ENCODE results near the gene HIKESHI.
A peak's percentile ranks its signal among the peaks of the same experiment; 100 is the strongest.
"Not testable (repeated sequence)": the region's sequence is repeated elsewhere in the genome, so short reads cannot be mapped to it uniquely, and the experiment has no call there.

The HIKESHI gene

GRCh38 chr11:86294026-86294425, 8.0 kb upstream of the HIKESHI start:
- no peak for DNase-seq

GRCh38 chr11:86301742-86302091, 323 bp upstream of the HIKESHI start:
- DNase-seq: no peak

- DNase-seq: no peak
These were observed 1.2 kb downstream of the HIKESHI start for GRCh38 chr11:86303257-86303656.

- DNase-seq: not testable (repeated sequence)
These were observed 6.7 kb downstream of the HIKESHI start for GRCh38 chr11:86308710-86309109.

- DNase-seq: no peak
These were observed 11.8 kb downstream of the HIKESHI start for GRCh38 chr11:86313793-86314192.

- no peak for DNase-seq
These were observed 12.6 kb downstream of the HIKESHI start for GRCh38 chr11:86314636-86315035.

- no peak for DNase-seq
These were observed 33.2 kb downstream of the HIKESHI start for GRCh38 chr11:86335131-86335767.

- no peak for DNase-seq
These were observed 35.2 kb downstream of the HIKESHI start for GRCh38 chr11:86337227-86337626.

GRCh38 chr11:86341382-86341781, 39.3 kb downstream of the HIKESHI start:
- no peak for DNase-seq

- no peak for DNase-seq
These were observed 44.5 kb downstream of the HIKESHI start for GRCh38 chr11:86346513-86346912.

- DNase-seq: no peak
These were observed 53.2 kb downstream of the HIKESHI start for GRCh38 chr11:86355256-86355655.

- not testable (repeated sequence) for DNase-seq
These were observed 55.4 kb downstream of the HIKESHI start for GRCh38 chr11:86357412-86357811.

- DNase-seq: no peak
These were observed 56.7 kb downstream of the HIKESHI start for GRCh38 chr11:86358720-86359119.

- DNase-seq: no peak
These were observed 58.8 kb downstream of the HIKESHI start for GRCh38 chr11:86360775-86361395.

- no peak for DNase-seq
These were observed 61.4 kb downstream of the HIKESHI start for GRCh38 chr11:86363424-86363823.

- DNase-seq: no peak
These were observed 63.5 kb downstream of the HIKESHI start for GRCh38 chr11:86365546-86365945.

- DNase-seq: no peak
These were observed 67.6 kb downstream of the HIKESHI start for GRCh38 chr11:86369668-86370067.

- no peak for DNase-seq
These were observed 68.1 kb downstream of the HIKESHI start for GRCh38 chr11:86370171-86370570.

GRCh38 chr11:86370922-86371594, 69.0 kb downstream of the HIKESHI start:
- DNase-seq: peak; percentile 21

- DNase-seq: no peak
These were observed 70.0 kb downstream of the HIKESHI start for GRCh38 chr11:86372041-86372440.

GRCh38 chr11:86372586-86372985, 70.5 kb downstream of the HIKESHI start:
- DNase-seq: no peak

- no peak for DNase-seq
These were observed 72.0 kb downstream of the HIKESHI start for GRCh38 chr11:86374069-86374468.

GRCh38 chr11:86374586-86374985, 72.5 kb downstream of the HIKESHI start, which contains the start of gene CCDC81:
CCDC81 (plus strand) TSS chr11:86374887; CDS start chr11:86375164, 277 bp downstream.
- no peak for DNase-seq

- DNase-seq: no peak
These were observed 75.9 kb downstream of the HIKESHI start for GRCh38 chr11:86377972-86378371.
